ENCODE results near the gene KRTAP10-6. TPM values are rescaled to one million over a fixed set of nuclear protein-coding genes. Genes with fewer than 3 reads are reported as not detected.
"Not testable (repeated sequence)": the region's sequence is repeated elsewhere in the genome, so short reads cannot be mapped to it uniquely, and the experiment has no call there.

KRTAP10-6 gene
- polyA plus RNA-seq, 12 donors: not detected

DNA sequence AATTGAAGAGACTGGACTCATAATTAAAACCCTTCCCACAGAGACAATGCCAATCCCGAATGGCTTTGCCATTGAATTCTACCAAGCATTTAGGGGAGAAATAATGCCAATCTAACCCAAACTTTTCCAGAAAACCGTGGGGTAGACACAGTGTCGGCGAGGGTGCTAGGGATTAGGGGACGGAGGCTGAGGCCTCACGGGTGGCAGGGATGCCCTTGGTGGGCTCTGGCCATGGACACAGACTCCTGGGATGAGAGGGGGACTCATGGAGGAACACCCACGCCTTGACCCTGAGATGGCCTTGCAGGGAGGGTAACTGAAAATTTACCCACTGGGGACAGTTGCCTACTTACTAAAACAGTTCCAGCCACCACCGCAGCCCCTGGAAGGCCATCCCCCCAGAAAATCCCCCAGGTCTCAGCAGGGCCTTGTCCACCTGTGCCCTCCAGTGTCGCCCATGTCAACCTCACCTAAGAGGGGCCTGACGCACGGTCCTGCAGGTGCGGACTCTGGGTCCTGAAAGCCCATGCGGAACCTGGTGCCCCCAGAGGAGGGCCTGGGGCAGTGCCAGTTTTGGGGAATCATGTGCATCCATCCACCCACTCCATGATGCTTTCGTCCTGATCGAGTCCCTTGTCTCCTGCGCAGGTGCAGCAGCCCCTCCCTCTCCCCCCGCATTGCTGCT, 13.8 kb downstream of the KRTAP10-6 start:
- no peak for DNase-seq

GRCh38 chr21:44576025-44576420, 16.3 kb downstream of the KRTAP10-6 start:
- no peak for DNase-seq

DNA sequence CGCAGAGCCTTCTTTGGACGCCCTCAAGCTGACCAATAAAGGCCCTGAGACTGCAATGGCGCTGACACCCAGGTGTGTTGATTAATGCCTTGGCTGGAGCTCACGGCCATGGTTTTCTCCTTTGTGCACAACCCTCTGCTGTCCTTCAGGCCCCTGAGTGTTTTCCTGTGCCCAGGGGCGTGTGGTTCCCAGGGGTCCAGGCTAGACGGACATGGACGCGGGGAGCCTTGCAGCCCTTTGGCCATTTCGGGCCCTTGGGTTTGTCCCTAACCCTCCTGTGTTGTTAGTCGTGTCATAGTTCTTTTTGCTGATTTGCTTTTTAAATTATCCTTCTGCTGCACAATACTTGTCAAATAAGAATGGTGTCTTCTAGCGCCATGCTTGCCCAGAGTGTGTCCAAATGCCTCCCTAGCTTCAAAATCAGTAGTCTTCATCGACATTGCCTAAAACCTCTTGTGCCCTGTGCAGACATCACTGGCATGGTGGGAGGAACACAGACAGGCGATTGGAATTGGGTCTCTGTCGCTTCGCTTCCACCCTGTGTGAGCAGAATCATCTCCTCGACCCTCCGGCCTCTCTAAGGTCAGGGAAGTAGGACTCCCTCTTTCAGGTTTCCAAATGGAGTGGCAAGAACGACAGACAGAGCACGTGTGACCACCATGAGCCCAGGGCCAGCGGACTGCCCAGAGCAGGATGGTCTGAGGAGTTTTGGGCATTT, 16.8 kb downstream of the KRTAP10-6 start:
- no peak for DNase-seq

DNA sequence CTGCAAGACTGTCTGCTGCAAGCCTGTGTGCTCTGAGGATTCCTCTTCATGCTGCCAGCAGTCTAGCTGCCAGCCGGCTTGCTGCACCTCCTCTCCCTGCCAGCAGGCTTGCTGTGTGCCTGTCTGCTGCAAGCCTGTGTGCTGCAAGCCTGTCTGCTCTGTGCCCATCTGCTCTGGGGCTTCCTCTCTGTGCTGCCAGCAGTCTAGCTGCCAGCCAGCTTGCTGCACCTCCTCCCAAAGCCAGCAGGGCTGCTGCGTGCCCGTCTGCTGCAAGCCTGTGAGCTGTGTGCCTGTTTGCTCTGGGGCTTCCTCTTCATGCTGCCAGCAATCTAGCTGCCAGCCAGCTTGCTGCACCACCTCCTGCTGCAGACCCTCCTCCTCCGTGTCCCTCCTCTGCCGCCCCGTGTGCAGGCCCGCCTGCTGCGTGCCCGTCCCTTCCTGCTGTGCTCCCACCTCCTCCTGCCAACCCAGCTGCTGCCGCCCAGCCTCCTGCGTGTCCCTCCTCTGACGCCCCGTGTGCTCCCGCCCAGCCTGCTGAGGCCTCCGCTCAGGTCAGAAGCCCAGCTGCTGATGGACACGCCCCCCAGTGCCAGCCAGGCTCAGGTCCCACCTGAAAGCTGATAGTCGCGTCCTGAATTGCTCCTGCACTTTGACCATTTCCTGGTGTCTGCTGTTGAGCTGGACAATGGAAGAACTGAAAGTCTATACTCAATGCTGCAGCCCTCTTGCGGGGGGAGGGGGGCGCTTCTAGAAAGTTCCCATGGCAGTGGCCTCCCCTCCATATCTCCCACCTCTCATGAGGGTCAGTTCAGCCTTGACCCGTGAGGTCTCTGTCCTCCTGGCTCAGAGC, 17.6 kb downstream of the KRTAP10-6 start:
- DNase-seq: no peak

DNA sequence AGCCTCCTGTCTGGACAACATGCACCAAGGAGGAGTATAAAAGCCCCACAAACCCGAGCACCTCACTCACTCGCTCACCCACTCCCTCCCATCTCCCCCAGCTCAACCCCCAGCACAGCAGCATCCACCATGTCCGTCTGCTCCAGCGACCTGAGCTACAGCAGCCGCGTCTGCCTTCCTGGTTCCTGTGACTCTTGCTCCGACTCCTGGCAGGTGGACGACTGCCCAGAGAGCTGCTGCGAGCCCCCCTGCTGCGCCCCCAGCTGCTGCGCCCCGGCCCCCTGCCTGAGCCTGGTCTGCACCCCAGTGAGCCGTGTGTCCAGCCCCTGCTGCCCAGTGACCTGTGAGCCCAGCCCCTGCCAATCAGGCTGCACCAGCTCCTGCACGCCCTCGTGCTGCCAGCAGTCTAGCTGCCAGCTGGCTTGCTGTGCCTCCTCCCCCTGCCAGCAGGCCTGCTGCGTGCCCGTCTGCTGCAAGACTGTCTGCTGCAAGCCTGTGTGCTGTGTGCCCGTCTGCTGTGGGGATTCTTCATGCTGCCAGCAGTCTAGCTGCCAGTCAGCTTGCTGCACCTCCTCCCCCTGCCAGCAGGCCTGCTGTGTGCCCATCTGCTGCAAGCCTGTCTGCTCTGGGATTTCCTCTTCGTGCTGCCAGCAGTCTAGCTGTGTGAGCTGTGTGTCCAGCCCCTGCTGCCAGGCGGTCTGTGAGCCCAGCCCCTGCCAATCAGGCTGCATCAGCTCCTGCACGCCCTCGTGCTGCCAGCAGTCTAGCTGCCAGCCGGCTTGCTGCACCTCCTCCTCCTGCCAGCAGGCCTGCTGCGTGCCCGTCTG, 18.5 kb downstream of the KRTAP10-6 start, which contains the start of gene KRTAP10-4:
TSS of gene KRTAP10-4 (plus strand) at position 100 of the 827 bp plus-strand sequence. CDS start at position 130, 30 bp downstream.
- not testable (repeated sequence) for DNase-seq

DNA sequence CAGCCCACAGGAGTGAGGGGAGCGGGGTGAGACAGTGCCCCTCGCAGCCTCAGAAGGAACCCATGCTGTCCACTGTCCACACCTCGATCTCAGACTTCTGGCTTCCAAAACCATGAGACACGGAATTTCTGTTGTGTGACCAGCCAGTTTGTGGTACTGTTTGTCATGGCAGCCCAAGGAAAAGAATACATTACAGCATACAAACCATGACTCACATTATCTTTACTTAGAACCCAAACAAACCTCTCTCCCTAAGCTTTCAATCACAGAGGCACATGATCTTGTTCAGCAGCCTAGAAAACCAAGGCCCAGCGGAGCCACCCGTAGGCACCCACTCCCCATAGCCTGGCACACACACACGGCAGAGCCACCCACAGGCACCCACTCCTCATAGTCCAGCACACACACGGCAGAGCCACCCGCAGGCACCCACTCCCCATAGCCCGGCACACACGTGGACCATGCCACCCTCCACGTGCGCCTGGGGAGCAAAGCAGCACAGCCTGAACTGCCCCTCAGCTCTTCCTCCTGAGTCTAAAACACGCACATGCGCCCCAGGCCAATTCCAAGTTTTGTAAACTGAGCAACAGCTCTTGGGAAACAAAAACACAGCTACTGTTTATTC, 19.2 kb downstream of the KRTAP10-6 start:
- DNase-seq: no peak

- DNase-seq: no peak
Measured at GRCh38 chr21:44571844-44572782, 20.2 kb downstream of the KRTAP10-6 start.

DNA sequence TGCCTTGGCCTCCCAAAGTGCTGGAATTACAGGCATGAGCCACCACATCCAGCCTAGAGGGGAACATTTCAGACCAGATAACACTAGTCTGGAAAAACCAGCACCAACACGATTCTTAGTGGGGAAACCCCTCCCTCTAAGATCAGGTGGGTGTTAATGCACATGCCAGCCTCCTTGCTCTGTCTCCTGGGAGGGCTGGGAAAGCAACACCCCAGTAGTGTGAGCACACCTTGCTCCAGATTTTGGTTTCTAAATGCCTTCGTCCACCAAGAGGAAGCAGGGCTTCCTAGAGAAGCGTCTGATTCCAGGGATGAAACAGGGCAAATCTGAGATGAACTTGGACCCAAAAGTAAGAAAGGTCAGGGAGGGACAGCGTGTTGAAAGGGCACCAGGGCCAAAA, 21.0 kb downstream of the KRTAP10-6 start:
- DNase-seq: no peak

DNA sequence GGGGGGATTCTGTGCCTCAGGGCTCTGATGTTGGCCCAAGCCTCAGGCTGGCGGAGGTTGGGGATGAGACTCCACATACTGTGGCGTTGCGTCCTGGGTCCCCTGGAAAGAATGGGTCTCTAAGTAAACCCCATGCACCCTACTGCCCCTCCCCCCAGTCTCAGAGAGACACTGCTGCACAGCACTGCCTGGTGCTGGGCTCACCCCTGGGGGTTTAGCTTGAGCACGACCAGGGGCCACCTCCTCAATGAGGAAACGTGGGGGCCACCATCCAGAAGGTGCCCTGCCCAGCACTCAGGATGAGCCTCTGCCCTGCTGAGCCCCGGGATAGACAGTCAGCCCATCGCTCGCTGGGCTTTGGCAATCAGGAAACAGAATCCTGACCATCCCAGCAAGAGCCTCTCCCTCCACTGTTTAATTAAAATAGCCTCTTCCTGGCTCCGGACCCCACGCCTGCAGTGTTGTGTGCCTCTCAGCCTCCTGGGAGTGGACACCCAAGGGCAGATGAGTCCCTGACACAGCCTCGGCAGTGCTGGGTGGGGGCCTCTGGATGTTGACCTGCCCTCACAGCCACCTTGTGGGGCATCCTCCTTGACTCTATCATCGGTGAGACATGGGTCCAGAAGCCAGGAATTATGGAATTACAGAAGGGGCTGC, 22.3 kb downstream of the KRTAP10-6 start:
- DNase-seq: no peak

DNA sequence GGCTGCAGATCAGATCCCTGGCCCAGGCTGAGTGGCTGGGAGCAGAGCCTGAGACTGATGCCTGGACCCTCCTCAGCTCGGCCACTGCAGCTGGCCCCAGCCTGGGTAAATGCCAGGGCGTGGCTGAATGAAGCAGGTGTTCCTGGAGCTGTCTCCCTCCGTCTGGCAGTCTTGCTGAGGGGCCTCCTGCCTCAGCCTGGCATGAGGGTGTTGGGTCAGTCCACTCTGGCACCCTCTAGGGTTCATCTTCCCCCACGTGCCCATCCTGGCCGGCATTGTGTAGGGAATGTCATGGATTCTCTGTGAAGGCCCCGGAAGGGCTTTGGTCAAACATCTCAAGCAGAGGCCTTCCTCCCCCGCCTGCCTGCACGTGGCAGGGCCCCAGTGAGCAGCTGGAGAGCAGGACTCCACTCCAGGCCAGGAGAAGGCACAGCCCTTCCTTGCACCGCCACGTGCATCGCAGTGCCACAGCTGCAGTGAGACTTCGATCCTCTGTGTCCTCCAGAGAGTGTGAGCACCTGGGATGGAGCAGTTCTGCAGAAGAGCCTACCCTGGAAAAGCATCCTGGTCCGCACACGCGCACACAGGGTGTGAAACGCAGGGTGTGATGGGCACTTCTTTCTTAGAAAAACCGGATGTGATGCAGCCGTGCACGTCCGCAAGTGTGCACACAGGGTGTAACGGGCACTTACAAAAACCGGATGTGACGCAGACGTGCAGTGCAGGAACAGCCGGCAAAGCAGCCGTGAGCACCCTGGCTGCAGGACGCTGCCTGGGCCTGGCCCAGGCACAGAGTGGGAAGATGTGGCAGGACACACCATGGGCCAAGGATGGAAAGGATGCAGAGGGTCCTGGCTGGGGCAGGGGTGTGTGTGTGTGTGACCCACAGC, 23.4 kb downstream of the KRTAP10-6 start:
- no peak for DNase-seq

DNA sequence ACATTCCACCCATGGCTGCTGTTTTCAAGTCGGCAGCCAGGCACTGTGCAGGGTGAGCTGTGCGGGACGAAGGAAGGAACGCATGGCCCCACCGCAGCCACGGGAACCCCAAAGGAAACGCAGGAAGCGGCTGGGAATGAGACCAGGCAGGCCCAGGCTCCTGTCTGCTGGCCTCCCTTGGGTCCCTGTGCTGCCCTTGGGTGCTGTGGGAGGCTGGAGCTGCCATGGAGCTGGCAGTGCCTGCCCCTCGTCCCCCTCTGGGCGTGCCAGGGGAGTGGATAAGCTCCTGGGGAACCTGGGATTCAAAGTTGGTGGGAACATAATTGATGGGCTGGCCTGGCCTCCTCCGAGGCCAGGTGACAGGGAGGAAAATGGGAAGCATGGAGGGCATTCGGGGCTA, 24.0 kb downstream of the KRTAP10-6 start:
- no peak for DNase-seq

DNA sequence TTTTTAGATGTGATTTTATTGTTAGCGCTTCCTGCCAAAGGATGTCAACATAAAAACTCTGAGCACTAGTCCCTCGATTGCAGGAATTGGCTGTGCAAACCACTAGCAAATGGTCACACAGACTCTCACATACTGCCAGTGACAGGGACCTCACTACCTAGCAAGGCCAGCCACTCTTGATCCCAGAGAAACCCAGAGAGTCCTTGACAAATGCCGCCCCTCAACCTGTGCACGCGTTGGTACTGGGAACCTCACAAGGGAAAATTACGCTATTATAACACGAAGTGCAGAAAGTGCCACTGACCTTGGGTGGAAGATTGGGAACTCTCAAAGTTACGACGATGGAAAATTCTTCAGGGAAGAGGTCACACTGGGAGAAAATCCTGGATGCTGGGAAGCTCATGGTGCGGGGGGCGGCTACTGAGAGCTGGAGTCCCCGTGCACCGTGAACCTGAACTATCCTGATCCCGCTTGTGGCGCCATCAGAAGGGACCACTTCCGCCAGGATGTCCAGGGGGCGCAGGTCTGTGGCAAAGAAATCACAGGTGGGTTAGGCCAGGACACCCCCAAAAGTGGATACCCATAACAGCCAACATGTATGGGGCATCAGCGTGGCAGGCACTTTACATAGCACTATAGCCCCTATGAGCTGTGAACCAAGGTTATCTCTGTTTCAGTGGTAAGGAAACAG, 24.7 kb downstream of the KRTAP10-6 start:
- DNase-seq: no peak

- no peak for DNase-seq
Measured at GRCh38 chr21:44566403-44566802, 25.9 kb downstream of the KRTAP10-6 start.

- no peak for DNase-seq
Measured at GRCh38 chr21:44564886-44565598, 27.3 kb downstream of the KRTAP10-6 start.

- DNase-seq: no peak
Measured at GRCh38 chr21:44564099-44564498, 28.2 kb downstream of the KRTAP10-6 start.

DNA sequence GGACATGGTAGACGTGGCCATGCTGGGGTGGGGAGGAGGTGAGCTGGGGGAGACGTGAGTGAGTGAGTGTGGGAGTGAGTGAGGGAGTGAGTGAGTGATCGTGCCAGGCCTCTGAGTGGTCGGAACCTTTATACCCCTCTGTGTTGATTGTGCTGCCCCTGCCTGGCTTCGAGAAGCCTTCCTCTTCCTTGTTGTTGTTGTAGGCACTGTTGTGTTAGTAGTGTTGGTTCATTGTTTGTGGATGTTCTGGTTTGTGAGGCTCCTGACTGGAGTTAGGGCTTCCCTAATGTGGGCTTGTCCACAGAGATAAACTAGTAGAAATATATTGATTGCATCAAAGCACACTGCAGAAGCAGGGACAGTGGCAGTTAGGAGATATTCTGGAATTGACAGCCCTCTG, 33.6 kb downstream of the KRTAP10-6 start, which contains the start of gene KRTAP10-3:
TSS of gene KRTAP10-3 (minus strand) at position 101 of the 400 bp plus-strand sequence. CDS start at position 21, 80 bp downstream.
- no peak for DNase-seq

GRCh38 chr21:44558329-44558675, 34.0 kb downstream of the KRTAP10-6 start:
- not testable (repeated sequence) for DNase-seq
